Measurements from ENCODE around the gene GMDS.

The GMDS gene

DNA sequence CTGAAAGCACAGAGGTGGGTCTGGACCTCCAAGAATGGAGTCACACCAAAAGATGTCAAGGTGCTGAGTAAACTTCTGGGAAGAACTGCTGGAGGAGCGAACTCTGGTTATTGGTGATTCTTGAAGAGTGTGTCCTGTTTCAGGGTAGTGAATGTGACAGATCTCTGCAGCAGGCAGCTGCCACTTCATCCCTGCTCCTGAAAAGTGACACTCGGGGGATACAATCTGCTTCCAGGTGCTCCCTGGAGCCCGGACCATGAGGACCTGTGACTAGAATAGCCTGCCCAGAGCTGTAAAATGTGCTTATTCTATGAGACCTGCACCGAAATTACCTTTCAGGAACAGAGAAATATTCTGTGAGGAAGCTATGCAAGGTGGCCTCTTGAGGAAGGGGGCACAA is 444.6 kb downstream of the GMDS start:
- no peak for DNase-seq (ENCODE audit: low spot score)

DNA sequence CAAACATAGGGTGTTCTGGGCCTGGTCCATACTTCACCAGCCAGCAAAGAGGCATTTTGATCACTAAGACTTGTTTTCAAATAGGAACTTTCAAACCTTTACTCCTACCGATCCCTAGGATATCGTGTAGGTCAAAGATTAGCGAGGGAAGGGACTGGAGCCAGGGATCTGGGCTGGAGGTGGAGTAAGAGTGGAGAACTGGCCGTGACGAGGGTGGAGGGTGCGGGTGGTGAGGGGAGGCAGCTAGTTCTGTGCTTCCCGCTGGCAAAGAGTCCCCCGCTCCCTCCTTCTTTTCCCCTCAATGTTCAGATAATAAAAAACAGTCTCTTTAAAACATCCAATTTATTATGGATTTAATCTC is 446.5 kb downstream of the GMDS start:
- no peak for DNase-seq (ENCODE audit: low spot score)

DNA sequence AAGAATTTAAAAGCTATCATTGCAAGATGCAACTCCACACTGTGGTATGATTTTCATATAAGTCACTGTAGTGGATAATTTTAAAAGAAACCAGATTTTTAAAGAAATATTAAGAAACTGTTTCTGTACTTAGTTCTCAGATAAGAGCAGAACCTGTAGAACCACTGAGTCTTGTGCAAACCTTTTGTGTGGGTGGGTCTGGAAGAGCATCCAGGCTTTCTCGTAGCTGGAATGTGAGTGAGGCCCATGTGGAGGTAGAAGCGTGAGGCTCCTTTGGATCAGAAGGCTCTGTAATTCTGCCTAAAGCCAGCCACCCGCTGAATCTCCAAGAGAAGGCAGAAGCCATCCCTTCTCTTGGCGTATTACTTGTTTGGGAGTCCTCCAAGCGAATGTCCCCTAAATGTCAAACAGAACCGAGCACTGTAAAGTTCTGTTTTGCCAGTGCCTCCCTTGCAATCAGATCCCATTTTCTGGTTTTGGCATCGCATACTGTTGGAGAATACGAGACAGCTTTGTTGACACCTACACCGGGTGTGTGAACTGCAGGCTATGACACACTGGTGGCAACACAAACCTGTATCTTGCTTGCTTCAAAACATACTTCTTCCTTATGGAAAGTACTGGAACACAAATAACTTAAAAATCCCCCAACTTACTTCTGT is 447.0 kb downstream of the GMDS start:
- DNase-seq (ENCODE audit: low spot score) = no peak

DNA sequence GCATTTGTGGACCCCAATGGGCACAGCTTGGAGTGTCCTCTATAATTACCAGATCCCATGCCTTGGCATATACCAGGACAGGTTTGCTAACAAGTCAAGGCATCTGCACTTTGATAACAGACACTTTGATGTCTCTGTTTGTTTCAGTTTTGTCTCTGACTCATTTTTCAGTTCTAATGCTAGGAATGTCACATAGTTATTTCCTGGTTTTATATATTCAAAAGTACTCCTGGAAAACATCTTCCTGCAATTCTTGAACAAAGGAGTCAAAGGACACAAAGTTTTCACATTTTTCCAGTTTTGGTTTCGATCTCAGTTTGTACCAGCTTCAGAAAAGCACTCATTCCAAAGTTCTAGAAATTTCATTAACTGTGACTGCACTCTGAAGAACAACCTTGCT is 447.6 kb downstream of the GMDS start:
- DNase-seq (ENCODE audit: low spot score) = no peak

DNA sequence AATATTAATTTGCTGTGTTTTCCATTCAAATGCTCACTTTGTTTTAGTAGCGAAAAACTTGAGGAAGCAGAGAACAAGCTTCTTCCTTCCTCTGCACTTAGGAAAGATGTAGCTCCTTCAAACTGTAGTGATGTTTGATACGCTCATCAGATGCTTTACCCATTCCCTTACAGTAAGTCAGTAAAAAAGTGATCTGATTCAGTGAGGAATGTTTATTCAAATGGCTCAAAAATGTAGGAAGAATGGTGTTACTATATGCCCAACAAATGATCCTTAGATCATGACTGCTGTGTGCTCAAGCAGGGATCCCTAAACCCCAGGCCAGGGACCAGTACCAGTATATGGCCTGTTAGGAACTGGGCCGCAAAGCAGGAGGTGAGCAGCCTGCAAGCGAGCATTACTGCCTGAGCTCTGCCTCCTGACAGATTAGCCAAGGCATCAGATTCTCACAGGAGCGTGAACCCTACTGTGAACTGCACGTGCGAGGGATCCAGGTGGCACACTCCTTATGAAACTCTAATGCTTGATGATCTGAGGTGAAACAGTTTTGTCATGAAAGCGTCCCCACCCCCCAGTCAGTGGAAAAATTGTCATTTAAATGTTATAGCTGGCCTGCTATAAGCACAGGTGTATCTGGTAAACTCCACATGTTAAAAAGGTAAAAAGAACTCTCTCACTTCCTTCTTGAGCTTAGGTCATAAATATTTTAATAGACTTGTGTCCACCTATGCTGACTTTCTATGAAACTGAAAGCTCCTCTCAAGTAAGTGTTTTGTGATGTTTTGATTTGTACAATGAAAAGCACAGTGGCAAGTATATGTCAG is 448.5 kb downstream of the GMDS start:
- no peak for DNase-seq (ENCODE audit: low spot score)

DNA sequence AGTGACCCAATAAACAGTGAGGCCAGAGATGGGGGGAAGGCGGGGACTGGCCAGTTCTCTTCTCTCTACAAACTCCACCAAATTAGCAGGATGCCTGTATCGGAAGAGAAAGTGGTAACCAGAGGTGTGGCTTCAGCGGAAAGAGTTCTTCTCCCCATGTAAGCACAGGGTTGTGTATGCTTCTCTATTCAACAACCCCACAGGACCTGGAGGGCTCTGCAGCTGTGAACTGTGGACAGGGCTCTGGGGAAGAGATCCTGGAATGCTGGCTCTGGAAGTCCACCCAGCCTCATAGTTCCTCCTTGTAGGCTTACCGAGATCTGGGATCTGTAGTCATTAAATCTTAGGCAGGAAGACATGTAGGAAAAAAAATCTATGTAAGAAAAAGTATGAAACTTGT is 449.5 kb downstream of the GMDS start:
- no peak for DNase-seq (ENCODE audit: low spot score)

DNA sequence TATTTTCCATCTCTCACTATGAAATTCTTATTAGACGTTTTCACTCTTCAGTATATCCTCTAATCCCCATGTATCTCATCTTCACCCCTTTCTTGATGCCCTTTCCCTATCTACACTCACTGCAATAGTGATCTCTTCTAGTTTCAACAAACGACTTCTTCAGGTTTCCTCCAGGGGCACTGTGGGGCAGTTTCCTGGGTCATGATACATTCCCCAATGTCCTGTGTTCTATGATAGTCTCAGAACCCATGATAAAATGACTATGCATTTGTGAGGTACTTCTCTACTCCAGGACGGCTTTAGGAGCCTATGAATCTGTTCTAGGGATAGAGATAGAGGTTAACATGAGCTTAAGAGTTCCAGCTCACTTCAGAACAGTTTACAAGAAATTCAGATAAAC is 452.4 kb downstream of the GMDS start:
- no peak for DNase-seq (ENCODE audit: low spot score)

DNA sequence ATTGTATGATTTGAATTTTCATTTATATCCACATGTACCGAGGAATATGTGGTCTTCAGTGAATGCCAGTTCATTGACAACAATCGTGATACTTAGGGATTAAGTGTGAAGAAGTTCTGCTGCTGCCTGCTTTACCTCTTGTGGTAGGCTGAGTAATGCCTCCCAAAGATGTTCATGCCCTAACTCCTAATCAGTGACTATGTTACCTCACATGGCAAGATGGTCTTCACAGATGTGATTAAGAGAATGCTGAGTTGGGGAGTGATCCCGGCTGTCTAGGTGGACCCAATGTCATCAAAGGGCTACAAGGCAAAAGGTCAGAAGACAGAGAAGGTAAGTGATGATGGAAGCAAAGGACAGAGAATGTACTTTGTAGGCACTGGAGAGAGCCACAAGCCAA is 454.7 kb downstream of the GMDS start:
- DNase-seq (ENCODE audit: low spot score) = no peak

DNA sequence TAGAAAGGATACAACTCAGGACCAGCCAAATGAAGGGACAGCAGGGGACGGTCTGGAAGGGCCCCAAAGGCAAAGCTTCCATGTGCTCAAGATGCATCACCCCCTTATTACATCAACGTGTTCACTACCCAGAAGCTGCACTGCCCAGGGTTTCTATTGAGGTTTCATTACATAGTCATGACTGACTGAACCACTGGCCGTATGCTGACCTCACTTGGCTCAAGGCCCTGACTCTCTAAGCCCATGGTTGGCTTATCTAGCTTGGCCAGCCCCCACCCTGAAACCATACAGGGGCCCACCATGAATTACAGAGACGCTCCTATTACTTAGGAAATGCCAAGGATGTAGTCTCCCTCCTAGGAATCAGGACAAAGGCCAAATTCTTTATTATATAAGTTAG is 456.3 kb downstream of the GMDS start:
- DNase-seq (ENCODE audit: low spot score) = no peak

DNA sequence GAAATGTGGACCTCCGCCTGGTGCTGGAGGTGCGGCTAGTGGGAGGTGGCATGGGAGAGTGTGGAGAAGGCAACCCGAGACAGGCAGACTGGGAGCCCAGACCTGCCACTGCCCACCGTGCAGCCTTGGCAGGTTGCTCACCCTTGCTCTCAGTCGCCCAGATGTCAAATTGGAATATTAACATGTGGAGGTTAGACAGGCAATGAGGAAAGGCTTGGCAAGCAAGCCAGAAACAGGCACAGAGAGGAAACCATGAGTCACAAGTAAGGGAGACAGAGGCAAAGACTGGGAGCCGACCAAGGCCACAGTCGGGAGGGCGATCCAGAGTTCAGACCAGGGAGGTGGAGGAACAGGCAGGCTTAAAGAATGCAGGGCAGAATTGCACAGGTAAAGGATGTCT is 457.5 kb downstream of the GMDS start:
- no peak for DNase-seq (ENCODE audit: low spot score)

DNA sequence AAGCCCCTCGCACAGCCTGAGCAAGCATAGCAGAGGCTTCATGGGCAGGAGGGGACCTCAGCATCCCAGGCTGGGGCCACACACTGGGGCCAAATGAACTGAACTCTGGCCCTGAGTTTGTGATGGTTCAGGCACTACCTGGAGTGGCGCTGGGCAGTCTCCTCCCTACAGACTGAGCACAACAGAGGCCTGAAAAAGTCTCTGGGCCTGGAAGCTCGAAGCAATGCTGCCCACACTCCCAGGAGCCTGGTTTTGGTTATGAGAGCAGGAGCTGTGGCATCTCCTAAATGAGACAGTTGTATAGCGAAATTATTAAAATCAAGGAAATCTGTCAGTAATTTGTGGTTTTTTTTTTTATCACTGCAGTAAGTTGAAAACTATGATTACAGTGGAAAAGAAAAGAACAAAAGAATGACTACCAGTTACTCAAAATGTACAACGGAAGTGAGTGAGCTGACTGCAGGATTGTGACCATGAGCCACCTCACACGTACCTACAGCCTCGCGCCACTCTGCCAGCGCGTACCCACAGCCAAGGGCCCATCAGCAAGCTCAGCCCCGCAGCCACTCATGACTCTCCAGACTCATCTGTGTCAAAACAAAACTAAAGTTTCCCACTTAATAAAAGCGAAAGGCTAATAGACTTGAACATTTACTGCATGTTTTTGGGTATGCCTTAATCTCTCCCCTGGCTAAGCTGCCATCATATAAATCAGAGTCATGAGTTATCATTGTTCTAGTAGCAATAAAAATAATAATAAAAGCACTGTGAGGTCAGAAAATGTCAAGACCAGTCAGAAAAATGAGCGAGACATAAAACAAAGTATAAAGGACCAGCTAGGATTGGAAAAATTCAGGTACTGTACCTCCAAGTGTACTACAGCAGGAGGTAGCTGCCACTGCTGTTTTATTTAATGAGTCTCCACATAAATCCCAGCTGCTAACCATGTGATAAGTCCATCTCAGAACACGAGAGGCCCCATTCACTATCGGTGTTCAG is 458.7 kb downstream of the GMDS start:
- DNase-seq (ENCODE audit: low spot score) = no peak

DNA sequence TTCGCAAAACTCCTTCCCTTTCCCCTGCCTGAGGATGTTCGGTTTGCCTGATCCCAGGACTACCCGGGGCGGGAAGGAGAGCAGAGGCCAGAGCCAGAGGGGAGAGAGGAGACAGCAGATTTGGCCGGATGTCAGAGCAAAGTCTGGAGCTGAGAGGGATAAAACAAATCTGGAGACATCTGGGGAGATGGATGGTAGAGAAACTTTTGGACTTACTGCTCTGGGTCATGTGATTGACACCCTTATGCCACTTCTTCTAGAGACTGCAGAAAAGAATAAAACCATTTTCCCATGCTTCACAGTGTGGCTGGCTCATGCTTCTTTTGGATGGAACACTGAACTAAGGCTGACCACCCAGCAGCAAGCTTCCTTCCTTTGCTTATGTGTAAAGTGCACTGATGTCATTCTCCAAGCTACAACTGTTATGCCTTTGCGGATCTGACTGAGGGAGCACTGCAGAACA is 461.0 kb downstream of the GMDS start:
- no peak for DNase-seq (ENCODE audit: low spot score)

DNA sequence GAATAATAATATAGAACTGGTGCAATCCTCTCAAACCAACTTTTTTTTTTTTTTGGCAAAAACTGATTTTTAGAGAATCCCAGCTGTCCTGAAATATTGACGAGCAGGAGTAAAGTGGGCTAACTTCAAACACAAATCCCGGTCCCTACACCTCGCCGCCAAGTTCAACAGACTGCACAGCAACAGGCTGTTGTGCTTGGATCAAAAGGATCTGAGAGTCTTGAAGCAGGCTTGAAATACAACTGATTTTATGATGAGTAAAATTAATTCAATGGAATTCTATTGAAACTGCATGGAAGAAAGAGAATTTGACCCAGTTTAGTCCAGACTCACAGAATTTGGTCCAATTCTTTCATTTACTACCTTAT is 463.6 kb downstream of the GMDS start:
- no peak for DNase-seq (ENCODE audit: low spot score)

DNA sequence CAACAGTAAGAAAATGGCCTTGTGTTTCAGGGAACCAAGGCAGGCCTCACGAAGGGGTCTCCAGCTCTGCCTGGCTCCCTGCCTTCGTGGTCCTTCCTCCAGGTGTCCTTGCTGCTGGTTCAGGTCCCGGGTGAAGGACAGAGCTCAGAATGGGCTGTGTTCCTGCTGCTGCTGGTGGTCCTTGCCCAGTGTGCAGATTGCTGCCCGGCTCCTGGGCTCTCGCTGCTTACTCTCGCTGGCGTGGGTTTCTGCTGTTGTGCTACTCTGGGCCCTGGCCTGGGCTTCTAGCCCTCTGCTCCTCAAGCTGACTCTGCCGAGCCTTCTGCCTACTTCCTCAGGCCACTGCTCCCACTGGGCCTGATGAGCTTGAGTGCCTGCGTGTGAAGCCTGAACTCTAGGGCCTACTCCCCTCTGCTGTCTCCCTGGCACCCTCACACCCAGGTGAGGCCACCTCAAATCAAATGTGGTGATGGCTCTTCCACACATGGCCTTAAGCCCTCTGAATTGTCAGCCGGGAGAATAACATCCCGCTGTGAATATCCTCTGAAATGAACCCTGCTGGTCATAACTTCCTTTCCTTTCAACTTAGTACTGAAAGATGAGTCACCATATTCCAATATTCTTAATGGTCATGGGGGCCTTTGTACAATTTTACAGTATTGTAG is 464.1 kb downstream of the GMDS start:
- no peak for DNase-seq (ENCODE audit: low spot score)

DNA sequence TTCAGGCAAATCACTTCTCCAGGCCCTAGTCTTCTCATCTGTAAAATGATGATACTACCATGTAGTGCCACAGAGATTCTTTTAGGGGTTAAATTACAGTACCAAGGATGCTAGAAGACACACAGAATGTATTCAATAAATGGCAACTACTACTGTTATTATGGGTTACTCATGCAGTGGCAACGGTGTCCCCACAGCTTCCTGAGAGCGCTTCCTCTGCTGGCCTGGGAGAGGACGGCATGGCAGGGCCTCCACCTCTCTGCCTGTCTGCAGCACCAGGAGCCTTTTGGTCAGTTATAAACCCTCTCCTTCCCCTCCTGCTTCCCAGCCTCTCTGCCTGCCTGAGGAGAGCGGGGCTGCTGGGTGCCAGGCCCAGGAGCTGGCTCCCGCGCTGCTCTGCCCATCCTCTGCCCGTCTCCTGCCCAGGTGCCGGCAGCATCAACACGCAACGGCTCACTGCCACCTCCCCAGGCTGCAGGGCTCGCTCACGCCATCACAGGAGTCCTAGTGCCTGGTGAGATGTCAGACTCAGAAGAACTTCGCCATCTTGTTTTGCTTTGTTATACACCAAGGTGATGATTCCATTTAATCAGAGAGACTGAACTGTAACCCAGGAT is 465.0 kb downstream of the GMDS start:
- DNase-seq (ENCODE audit: low spot score) = no peak

DNA sequence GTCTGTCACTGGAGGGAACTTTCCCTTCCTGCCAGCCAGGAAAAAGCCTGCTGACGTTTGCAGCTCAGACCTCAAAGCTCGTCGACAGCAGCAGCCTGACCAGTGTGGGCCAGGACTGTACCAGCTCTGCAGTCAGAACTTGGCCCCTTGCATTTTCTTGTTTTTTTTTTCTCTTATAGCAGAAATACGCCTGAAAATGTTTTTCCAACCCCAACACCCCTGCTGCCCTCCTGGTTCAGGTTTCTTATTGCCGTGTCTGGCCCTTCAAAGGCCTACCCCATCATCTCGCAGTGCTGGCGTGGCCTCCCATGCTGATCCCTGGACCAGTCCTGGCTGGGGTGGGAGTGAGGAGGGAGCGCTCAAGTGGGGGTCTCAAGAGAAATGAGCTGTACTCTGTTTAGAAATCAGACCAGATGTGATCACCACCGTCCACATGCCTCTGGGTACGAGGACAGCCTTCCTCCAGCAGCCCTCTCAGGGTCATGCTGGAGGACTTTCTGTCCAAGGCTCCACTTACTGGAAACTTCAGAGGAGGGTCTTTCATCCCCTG is 466.6 kb downstream of the GMDS start:
- no peak for DNase-seq (ENCODE audit: low spot score)

DNA sequence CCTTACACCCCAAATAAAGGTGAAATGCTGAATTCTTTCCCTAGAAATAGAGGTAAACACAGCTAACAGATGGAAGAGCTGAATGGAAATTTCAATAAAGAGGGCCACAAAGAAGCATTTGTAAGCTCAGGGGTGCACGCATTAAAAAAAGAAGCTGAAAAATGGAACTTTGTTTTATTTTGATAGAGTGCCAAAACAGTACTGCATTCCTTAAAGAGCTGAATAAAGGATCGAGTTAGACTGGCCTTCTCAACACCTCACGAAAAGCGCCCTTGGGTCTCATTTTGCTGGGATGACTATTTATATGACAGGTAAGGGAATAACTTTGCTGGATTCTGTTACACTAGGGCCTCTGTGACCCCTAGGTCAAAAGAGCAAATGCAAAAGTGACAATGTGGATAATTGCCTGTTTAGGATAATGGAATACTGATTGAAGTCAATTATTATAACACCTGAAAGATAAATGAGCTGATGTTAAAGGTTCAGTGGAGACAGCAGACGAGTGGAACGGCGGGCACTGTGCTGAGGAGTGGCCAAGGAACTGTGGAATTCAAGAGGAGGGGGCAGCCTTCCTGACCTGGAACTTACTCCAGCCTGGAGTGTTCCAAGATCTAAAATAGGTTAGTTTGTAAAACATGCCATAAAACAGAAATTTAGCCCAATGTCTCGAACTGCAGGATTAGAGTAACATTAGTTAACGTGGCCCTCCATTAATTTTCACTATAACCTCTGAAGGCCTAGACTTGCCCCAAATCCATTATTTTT is 467.3 kb downstream of the GMDS start:
- DNase-seq (ENCODE audit: low spot score) = no peak

DNA sequence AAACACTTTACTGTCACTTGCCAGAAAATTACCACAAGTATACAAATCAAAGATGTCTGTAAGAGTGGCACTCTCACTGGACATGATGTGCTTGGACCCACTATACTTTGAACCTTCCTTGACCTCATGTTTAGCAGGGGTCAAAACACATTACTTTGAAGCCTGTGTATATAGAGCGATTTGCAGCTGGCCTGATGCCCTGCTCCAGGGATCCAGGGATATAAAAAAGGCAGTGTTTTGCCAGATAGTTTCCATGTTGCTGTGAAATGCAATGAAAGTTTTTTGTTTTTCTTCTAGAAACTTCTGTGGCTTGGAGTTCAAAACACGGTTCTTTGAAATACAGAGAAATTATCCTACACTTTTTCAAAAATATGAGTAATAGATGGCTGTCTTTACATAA is 470.0 kb downstream of the GMDS start:
- DNase-seq (ENCODE audit: low spot score) = no peak

DNA sequence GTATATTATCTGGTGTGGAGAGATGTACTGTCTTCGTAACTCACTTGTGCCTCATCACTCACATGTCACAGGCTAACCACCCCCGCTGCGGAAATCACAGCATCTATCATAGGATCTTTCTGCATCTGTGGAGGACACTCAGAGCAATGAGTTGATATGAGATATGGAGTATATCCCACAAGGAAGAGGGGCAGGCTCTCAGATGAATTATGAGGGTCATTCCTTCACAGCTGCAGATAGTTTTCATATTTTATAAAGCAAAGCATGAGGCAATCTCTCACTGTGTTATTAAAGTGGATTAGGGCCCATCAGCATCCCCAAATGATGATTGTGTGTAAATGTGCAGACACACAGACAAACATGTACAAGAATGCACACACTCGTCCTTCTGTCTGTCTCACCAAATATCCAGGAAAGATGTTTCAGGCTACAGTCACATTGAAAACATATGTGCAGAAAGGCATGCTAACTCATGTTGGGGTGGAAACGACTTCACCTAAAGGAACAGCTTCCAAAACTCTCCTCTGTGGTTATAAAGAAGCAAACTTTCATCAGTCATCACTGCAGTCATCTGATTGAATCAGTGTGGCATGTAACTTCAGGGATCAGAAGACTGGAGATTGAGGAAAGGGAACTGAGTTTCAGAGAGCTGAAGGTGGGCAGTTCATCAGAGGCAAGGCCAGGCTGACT is 471.0 kb downstream of the GMDS start:
- DNase-seq (ENCODE audit: low spot score) = no peak

DNA sequence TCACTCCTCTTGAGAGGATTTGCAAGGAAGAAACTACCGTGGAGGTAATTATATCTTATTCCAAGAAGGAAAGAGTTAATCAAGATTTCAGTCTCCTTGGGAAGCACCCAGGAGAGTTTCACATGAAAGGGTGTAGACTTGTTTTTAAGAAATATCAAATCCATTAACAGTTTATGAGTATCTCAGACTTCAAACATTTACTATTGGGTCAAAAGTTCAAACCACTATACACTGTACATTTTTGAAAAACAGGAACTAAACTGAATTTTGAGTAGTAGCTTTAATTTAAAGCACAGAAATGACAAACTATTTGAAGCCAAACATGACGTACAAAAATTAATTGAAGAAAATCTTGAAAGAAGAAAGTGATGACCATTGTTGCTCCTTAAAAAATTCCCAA is 471.7 kb downstream of the GMDS start:
- DNase-seq (ENCODE audit: low spot score) = no peak
